Transverse colon (tissue), 4 donors: ENCODE data around the gene ZNF408. TPM values are rescaled to one million over a fixed set of nuclear protein-coding genes. Genes with fewer than 3 reads are reported as not detected.

Experiments used
- DNase-seq: peaks from one replicate; pipeline ENCODE4 v3.0.0-alpha.2; 2019
- H3K27ac ChIP-seq, 4 donors: fragments of 200-600 bp; sonication (generic); 2 replicates each; pipeline ENCODE4 v1.5.1; 2016 to 2018; ENCODE audit warnings: inconsistent platforms in 4 of 4
- H3K27me3 ChIP-seq: fragments of 200-600 bp; sonication (generic); 2 replicates; pipeline ENCODE4 v1.5.1; 2017; ENCODE audit warnings: inconsistent platforms
- H3K36me3 ChIP-seq, 4 donors: fragments of 200-600 bp; sonication (generic); 2 replicates each; pipeline ENCODE4 v1.5.1; 2017 to 2019; ENCODE audit warnings: inconsistent platforms in 4 of 4
- H3K4me1 ChIP-seq, 4 donors: fragments of 200-600 bp; sonication (generic); 2 replicates each; pipeline ENCODE4 v1.5.1; 2017 to 2020; ENCODE audit warnings: inconsistent platforms in 4 of 4
- H3K4me3 ChIP-seq, 4 donors: fragments of 200-600 bp; sonication (generic); 1 replicate in 1 of 4; 2 replicates in 3 of 4; pipeline versions ENCODE4 v1.5.1 to v1.6.1; 2017 to 2019; ENCODE audit warnings: inconsistent platforms in 4 of 4
- H3K9me3 ChIP-seq, 2 donors: fragments of 200-600 bp; sonication (generic); 2 replicates each; pipeline ENCODE4 v1.5.1; 2017 to 2019; ENCODE audit warnings: inconsistent platforms in 2 of 2
- CTCF ChIP-seq, 5 experiments: fragments of 200-600 bp in 3 of 5; fragments of 450-650 bp in 2 of 5; sonication (generic) in 3 of 5; IDR thresholded peaks; 1 replicate in 2 of 5; 2 replicates in 3 of 5; pipeline ENCODE4 v1.5.1; 2016 to 2017; ENCODE audit warnings: antibody characterized with exemption in 5 of 5, inconsistent platforms in 3 of 5, mild to moderate bottlenecking in 2 of 5, moderate library complexity in 1 of 5
- EP300 ChIP-seq: sonication (generic); formaldehyde crosslinking; IDR thresholded peaks from one replicate; pipeline ENCODE4 v1.6.1; 2017; ENCODE audit warnings: antibody characterized with exemption, low read depth
- POLR2A ChIP-seq: fragments of 450-650 bp; IDR thresholded peaks from one replicate; pipeline ENCODE4 v1.6.1; 2016; ENCODE audit warnings: antibody characterized with exemption, mild to moderate bottlenecking, moderate library complexity
- POLR2AphosphoS5 ChIP-seq, 3 donors: sonication (generic); formaldehyde crosslinking; IDR thresholded peaks; one replicate each; pipeline ENCODE4 v1.6.1; 2016; ENCODE audit warnings: antibody characterized with exemption in 3 of 3
- WGBS, 2 donors: methylation state at CpG; one replicate each; pipeline ENCODE4 v1.1.5; 2018; ENCODE audit warnings: low coverage in 1 of 2; 5-methylcytosine and 5-hydroxymethylcytosine counted together
- in situ Hi-C, 4 donors: fragments of 200-750 bp; cut with MboI; loops; one replicate each; pipeline versions ENCODE4 v1.15.0 to v1.15.1; 2017; ENCODE audit warnings: low sequenced_read_pairs in 3 of 4, low pct_ligation_motif_present in 1 of 4, low pct_unique_long_range_greater_than_20kb in 1 of 4
- intact Hi-C: fragments of 100-400 bp; cut with DNase I; formaldehyde crosslinking; loops from one replicate; pipeline ENCODE4 v1.15.1; 2023; ENCODE audit warnings: low total_unique reads
- total RNA-seq, 4 donors: library from RNA; depleted of rRNA; stranded (reverse); fragments of >200 nt; gene quantifications; one replicate each; pipeline ENCODE4 v1.1.0, GENCODE V29; 2016

Gene ZNF408
- total RNA-seq, 4 donors from 2014 or later, result 6.0 to 19.3 (median 10.0) TPM

- no peak overlapping the region for H3K4me3 ChIP-seq
- WGBS, 2 donors, result 83% methylated on average over 2 of the region's 2 CpGs; no CpG with 5 or more reads in 1 of the 2 donors
- DNase-seq, result no peak
- intact Hi-C loops, result no loop called here
- H3K4me1 ChIP-seq, result no peaks in the 10 kb centered on the region
- TF ChIP-seq POLR2A (no peak), CTCF (IDR thresholded peaks at IDR 0.05) (no peak), EP300 (no peak), POLR2AphosphoS5 (IDR thresholded peaks at IDR 0.05) (no peak)
- H3K27ac ChIP-seq, result peak overlapping the region in 1 of 4 donors; percentile 6
- H3K36me3 ChIP-seq, result peaks cover 0 to 56% (median 18%) of the 10 kb centered on the region in 4 donors
- no peaks in the 10 kb centered on the region for H3K27me3 ChIP-seq
- in situ Hi-C loops, result no loop called here
- H3K9me3 ChIP-seq, result no peaks in the 10 kb centered on the region
These were observed 42.2 kb downstream of the ZNF408 start for GRCh38 chr11:46743043-46743442.

GRCh38 chr11:46743693-46744339 lies 43.0 kb downstream of the ZNF408 start:
- H3K27me3 ChIP-seq, result no peaks in the 10 kb centered on the region

GRCh38 chr11:46745328-46745727 lies 44.5 kb downstream of the ZNF408 start:
- TF ChIP-seq EP300 (no peak), POLR2AphosphoS5 (IDR thresholded peaks at IDR 0.05) (no peak), CTCF (IDR thresholded peaks at IDR 0.05) (no peak), POLR2A (no peak)
- DNase-seq, result no peak
- H3K4me3 ChIP-seq, result no peak overlapping the region
- intact Hi-C loops (no loop called here), in situ Hi-C loops (no loop called here)
- H3K4me1 ChIP-seq, result no peaks in the 10 kb centered on the region
- no peaks in the 10 kb centered on the region for H3K9me3 ChIP-seq
- peaks cover 0 to 73% (median 25%) of the 10 kb centered on the region in 4 donors for H3K36me3 ChIP-seq
- 79 to 85% methylated on average over 1 of the region's 1 CpG for WGBS, 2 donors
- no peak overlapping the region for H3K27ac ChIP-seq
- H3K27me3 ChIP-seq, result no peaks in the 10 kb centered on the region

More at GRCh38 chr11:46743693-46744339, 43.0 kb downstream of the ZNF408 start:
- no peak for TF ChIP-seq POLR2AphosphoS5 (IDR thresholded peaks at IDR 0.05)
- TF ChIP-seq CTCF (IDR thresholded peaks at IDR 0.05), result no peak
- no peak for TF ChIP-seq POLR2A
- no peak for TF ChIP-seq EP300
- in situ Hi-C loops (no loop called here), intact Hi-C loops (no loop called here)
- peak overlapping the region in 1 of 4 donors; percentile 6 for H3K27ac ChIP-seq
- no peaks in the 10 kb centered on the region for H3K4me1 ChIP-seq
- H3K9me3 ChIP-seq, result no peaks in the 10 kb centered on the region
- no peak overlapping the region for H3K4me3 ChIP-seq
- 75 to 76% methylated on average over 2 to 10 of the region's 10 CpGs for WGBS, 2 donors
- peaks cover 0 to 64% (median 19%) of the 10 kb centered on the region in 4 donors for H3K36me3 ChIP-seq
- DNase-seq, result no peak

GRCh38 chr11:46745995-46746394 lies 45.2 kb downstream of the ZNF408 start:
- H3K9me3 ChIP-seq, result no peaks in the 10 kb centered on the region
- H3K27ac ChIP-seq, result no peak overlapping the region
- intact Hi-C loops, result no loop called here
- no peak overlapping the region for H3K4me3 ChIP-seq
- no peaks in the 10 kb centered on the region for H3K4me1 ChIP-seq
- in situ Hi-C loops, result no loop called here
- no peak for TF ChIP-seq EP300
- TF ChIP-seq POLR2A, result no peak
- no peak for TF ChIP-seq CTCF (IDR thresholded peaks at IDR 0.05)
- peaks cover 0 to 78% (median 29%) of the 10 kb centered on the region in 4 donors for H3K36me3 ChIP-seq
- no peaks in the 10 kb centered on the region for H3K27me3 ChIP-seq
- no peak for DNase-seq
- 75 to 91% methylated on average over 1 to 3 of the region's 3 CpGs for WGBS, 2 donors
